IMR-90 (cell line): ENCODE measurements around the gene NDUFAF7.

Source experiments
- CEBPB ChIP-seq: IDR thresholded peaks from 2 replicates; pipeline ENCODE4 v1.6.1; 2012; ENCODE audit warnings: low read depth, low read length, improper control_type of control experiment
- CHD1 ChIP-seq: IDR thresholded peaks from 2 replicates; pipeline ENCODE4 v1.6.1; 2012; ENCODE audit warnings: low read depth, low read length, improper control_type of control experiment
- FOS ChIP-seq: fragments of 150-350 bp; IDR thresholded peaks from 2 replicates; pipeline ENCODE4 v1.6.1; 2016; ENCODE audit warnings: low read depth, low read length
- MAFK ChIP-seq: IDR thresholded peaks from 2 replicates; pipeline ENCODE4 v1.6.1; 2012; ENCODE audit warnings: low read depth, low read length, improper control_type of control experiment
- MAZ ChIP-seq: IDR thresholded peaks from 2 replicates; pipeline ENCODE4 v1.6.1; 2012; ENCODE audit warnings: low read depth, mild to moderate bottlenecking, low read length, improper control_type of control experiment, moderate library complexity, borderline replicate concordance
- MXI1 ChIP-seq: IDR thresholded peaks from 2 replicates; pipeline ENCODE4 v1.6.1; 2012; ENCODE audit warnings: low read depth, mild to moderate bottlenecking, low read length, moderate library complexity, borderline replicate concordance
- POLR2A ChIP-seq: IDR thresholded peaks from 2 replicates; pipeline ENCODE4 v1.6.1; 2012; ENCODE audit warnings: mild to moderate bottlenecking, low read depth, low read length
- RAD21 ChIP-seq: IDR thresholded peaks from 2 replicates; pipeline ENCODE4 v1.6.1; 2012; ENCODE audit warnings: low read length, improper control_type of control experiment
- RCOR1 ChIP-seq: IDR thresholded peaks from 2 replicates; pipeline ENCODE4 v1.6.1; 2012; ENCODE audit warnings: mild to moderate bottlenecking, low read length, improper control_type of control experiment; ENCODE audit not compliant: insufficient replicate concordance
- RFX5 ChIP-seq: IDR thresholded peaks from 2 replicates; pipeline ENCODE4 v1.8.0; 2012; ENCODE audit warnings: low read depth, mild to moderate bottlenecking, low read length, moderate library complexity
- TF ChIP-seq, protein P1 (sequence below): conservative IDR thresholded peaks from 2 replicates; pipeline ENCODE4 v1.5.1; 2012; ENCODE audit warnings: mild to moderate bottlenecking, low read depth, low read length, improper control_type of control experiment

DNA sequence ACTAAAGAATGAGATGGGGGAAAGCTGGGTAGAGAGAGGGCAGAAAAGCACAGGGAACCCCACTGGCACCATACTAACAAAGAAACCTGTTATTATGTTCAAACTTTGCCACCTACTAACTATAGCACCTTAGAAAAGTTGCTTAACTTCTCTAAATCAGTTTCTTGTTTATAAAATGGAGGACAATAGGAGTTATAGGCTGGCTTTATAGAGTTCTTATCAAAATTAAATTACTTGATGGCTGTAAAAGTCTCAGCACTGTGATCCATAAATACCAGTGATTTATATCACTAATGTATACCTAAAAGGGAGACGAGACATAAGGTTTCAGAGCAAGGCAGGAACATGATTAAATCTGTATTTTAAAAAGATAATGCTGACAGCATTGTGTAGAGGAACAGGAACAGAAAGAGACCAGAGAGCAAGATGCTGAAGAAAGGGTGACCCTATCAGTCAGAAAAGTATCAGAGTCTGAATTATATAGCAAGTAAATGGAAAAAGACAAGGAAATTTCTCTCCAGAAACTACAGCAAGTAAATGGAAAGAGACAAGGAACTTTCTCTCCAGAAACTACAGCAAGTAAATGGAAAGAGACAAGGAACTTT is 64.1 kb downstream of the NDUFAF7 start:
- no peak for TF ChIP-seq RAD21
- TF ChIP-seq, protein P1, sequence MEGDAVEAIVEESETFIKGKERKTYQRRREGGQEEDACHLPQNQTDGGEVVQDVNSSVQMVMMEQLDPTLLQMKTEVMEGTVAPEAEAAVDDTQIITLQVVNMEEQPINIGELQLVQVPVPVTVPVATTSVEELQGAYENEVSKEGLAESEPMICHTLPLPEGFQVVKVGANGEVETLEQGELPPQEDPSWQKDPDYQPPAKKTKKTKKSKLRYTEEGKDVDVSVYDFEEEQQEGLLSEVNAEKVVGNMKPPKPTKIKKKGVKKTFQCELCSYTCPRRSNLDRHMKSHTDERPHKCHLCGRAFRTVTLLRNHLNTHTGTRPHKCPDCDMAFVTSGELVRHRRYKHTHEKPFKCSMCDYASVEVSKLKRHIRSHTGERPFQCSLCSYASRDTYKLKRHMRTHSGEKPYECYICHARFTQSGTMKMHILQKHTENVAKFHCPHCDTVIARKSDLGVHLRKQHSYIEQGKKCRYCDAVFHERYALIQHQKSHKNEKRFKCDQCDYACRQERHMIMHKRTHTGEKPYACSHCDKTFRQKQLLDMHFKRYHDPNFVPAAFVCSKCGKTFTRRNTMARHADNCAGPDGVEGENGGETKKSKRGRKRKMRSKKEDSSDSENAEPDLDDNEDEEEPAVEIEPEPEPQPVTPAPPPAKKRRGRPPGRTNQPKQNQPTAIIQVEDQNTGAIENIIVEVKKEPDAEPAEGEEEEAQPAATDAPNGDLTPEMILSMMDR = no peak
- no peak for TF ChIP-seq CHD1
- no peak for TF ChIP-seq MAFK
- no peak for TF ChIP-seq MAZ
- TF ChIP-seq RFX5 = no peak
- TF ChIP-seq POLR2A = no peak
- no peak for TF ChIP-seq MXI1
- TF ChIP-seq CEBPB = no peak
- TF ChIP-seq RCOR1 = no peak
- TF ChIP-seq FOS = no peak
